OCI-LY7 (cell line): ENCODE results near the gene C1orf198. TPM values are rescaled to one million over a fixed set of nuclear protein-coding genes. Genes with fewer than 3 reads are reported as not detected.

Source experiments
- BruUV-seq: library from RNA; stranded (reverse); fragments of 400-500 nt; replicated peaks from 2 replicates; lab custom pipeline; 2021; lab: Mats Ljungman, UMichigan
- CTCF ChIA-PET: fragments of 300-600 bp; sonication (Branson Sonifier 250); formaldehyde crosslinking; loops from one replicate; lab custom pipeline; 2022; ENCODE audit warnings: antibody characterized with exemption; ENCODE audit not compliant: unreplicated experiment; lab: Charles Lee
- POLR2A ChIA-PET: fragments of 300-600 bp; sonication (Branson Sonifier 250); formaldehyde crosslinking; loops from one replicate; lab custom pipeline; 2022; ENCODE audit warnings: antibody characterized with exemption; lab: Charles Lee
- DNase-seq: peaks from one replicate; pipeline ENCODE4 v3.0.0-alpha.2; 2015; ENCODE audit warnings: low spot score
- H2AFZ ChIP-seq: fragments of 200-600 bp; sonication (generic), shearing (Covaris generic); 2 replicates; pipeline ENCODE4 v1.6.1; 2014; ENCODE audit warnings: mild to moderate bottlenecking, antibody characterized with exemption, low read length, moderate library complexity
- H3K27ac ChIP-seq: fragments of 200-600 bp; sonication (generic); 2 replicates; pipeline ENCODE4 v1.5.1; 2014; ENCODE audit warnings: mixed run types, low read depth, mild to moderate bottlenecking, moderate library complexity, low read length, inconsistent platforms; ENCODE audit not compliant: poor library complexity, severe bottlenecking
- H3K36me3 ChIP-seq: fragments of 200-600 bp; sonication (generic); 2 replicates; pipeline ENCODE4 v1.6.1; 2014; ENCODE audit warnings: mild to moderate bottlenecking, antibody characterized with exemption, low read length, moderate library complexity, mixed read lengths; ENCODE audit not compliant: insufficient read depth
- H3K4me1 ChIP-seq: fragments of 200-600 bp; sonication (generic); 2 replicates; pipeline ENCODE4 v1.5.1; 2014; ENCODE audit warnings: mild to moderate bottlenecking, low read length; ENCODE audit not compliant: insufficient read depth, poor library complexity, severe bottlenecking
- H3K4me2 ChIP-seq: fragments of 200-600 bp; sonication (generic); 2 replicates; pipeline ENCODE4 v1.6.1; 2014; ENCODE audit warnings: mild to moderate bottlenecking, low read length
- H3K4me3 ChIP-seq: fragments of 200-600 bp; sonication (generic); 2 replicates; pipeline ENCODE4 v1.5.1; 2014; ENCODE audit warnings: mild to moderate bottlenecking, low read depth, low read length; ENCODE audit not compliant: poor library complexity, severe bottlenecking
- H3K79me2 ChIP-seq: fragments of 200-600 bp; sonication (generic); 2 replicates; pipeline ENCODE4 v1.6.1; 2016; ENCODE audit warnings: low read depth, mild to moderate bottlenecking, low read length, moderate library complexity, mixed read lengths; ENCODE audit not compliant: insufficient read depth
- H3K9me2 ChIP-seq: fragments of 200-600 bp; sonication (generic); 2 replicates; pipeline ENCODE4 v1.6.1; 2016; ENCODE audit warnings: mild to moderate bottlenecking, low read length, mixed read lengths; ENCODE audit not compliant: insufficient read depth
- H3K9me3 ChIP-seq: fragments of 200-600 bp; sonication (generic); 2 replicates; pipeline ENCODE4 v1.6.1; 2014; ENCODE audit warnings: mild to moderate bottlenecking, mixed run types, low read length, mixed read lengths
- H4K20me1 ChIP-seq: fragments of 200-600 bp; sonication (generic); 2 replicates; pipeline ENCODE4 v1.6.1; 2014; ENCODE audit warnings: mild to moderate bottlenecking, antibody characterized with exemption, low read length, moderate library complexity, mixed read lengths; ENCODE audit not compliant: insufficient read depth
- CTCF ChIP-seq: fragments of 200-600 bp; sonication (generic); conservative IDR thresholded peaks from 2 replicates; pipeline ENCODE4 v1.5.1; 2014; ENCODE audit warnings: mild to moderate bottlenecking, antibody characterized with exemption, low read length, moderate library complexity, mixed read lengths
- EZH2phosphoT487 ChIP-seq: fragments of 200-600 bp; sonication (generic); IDR thresholded peaks from 2 replicates; pipeline ENCODE4 v1.6.1; 2018; ENCODE audit warnings: low read depth, borderline replicate concordance, mild to moderate bottlenecking, mixed run types, antibody characterized with exemption, low read length, moderate library complexity, mixed read lengths
- intact Hi-C: fragments of 100-400 bp; cut with micrococcal nuclease; formaldehyde crosslinking; loops from one replicate; pipeline ENCODE4 v1.10.0; 2022; ENCODE audit not compliant: unreplicated experiment
- total RNA-seq, 2 experiments: library from RNA; depleted of rRNA in 1 of 2; stranded (reverse); fragments of >200 nt in 1 of 2; shearing (Covaris generic) in 1 of 2; gene quantifications; 2 replicates each; pipeline ENCODE4 v1.2.3, GENCODE V29; 2014 to 2022

C1orf198 gene
- total RNA-seq, 2 experiments from 2014 or later, result 5.7 to 6.5 TPM

- peak overlapping the region; percentile 84 for H3K4me3 ChIP-seq
- BruUV-seq, result TSS peak; percentile 56
- intact Hi-C loops, result loop anchor here (2.0 to 5.0 kb wide), 3 partner anchors 111 to 343 kb away; partner anchors contain the start of genes ARV1, COG2 and TTC13
- no peaks in the 10 kb centered on the region for H4K20me1 ChIP-seq
- no peaks in the 10 kb centered on the region for H3K36me3 ChIP-seq
- no peaks in the 10 kb centered on the region for H3K9me2 ChIP-seq
- H3K4me1 ChIP-seq, result peaks cover 21% of the 10 kb centered on the region
- no peaks in the 10 kb centered on the region for H3K9me3 ChIP-seq
- no peaks in the 10 kb centered on the region for H3K79me2 ChIP-seq
- H3K27ac ChIP-seq, result no peak overlapping the region
- POLR2A ChIA-PET, result interaction anchor here (0.5 to 1.7 kb wide), 5 partner anchors 9 to 1575 kb away, joined by 3 to 6 read pairs (median 3); no protein-coding TSS in a partner anchor
- TF ChIP-seq CTCF, result no peak; the same call in 1 of the 2 replicates
- TF ChIP-seq EZH2phosphoT487, result no peak
- peak overlapping the region; percentile 98 for H3K4me2 ChIP-seq
- DNase-seq, result peak; percentile 22
- H2AFZ ChIP-seq, result peak overlapping the region; percentile 92
- CTCF ChIA-PET, result no interaction called here
These were observed 1.0 kb downstream of the C1orf198 start for GRCh38 chr1:230867101-230867902.

GRCh38 chr1:230866171-230867070 lies 1.9 kb downstream of the C1orf198 start:
- H3K36me3 ChIP-seq, result no peaks in the 10 kb centered on the region
- H4K20me1 ChIP-seq, result no peaks in the 10 kb centered on the region
- H3K27ac ChIP-seq, result no peak overlapping the region
- BruUV-seq, result no TSS peak
- no peak overlapping the region for H2AFZ ChIP-seq
- DNase-seq, result no peak
- peak overlapping the region; percentile 98 for H3K4me2 ChIP-seq
- H3K9me2 ChIP-seq, result no peaks in the 10 kb centered on the region
- no peak overlapping the region for H3K4me3 ChIP-seq
- no peaks in the 10 kb centered on the region for H3K9me3 ChIP-seq
- H3K79me2 ChIP-seq, result no peaks in the 10 kb centered on the region
- ChIA-PET POLR2A (interaction anchor here (0.5 to 1.7 kb wide), 4 partner anchors 10 to 1831 kb away, joined by 3 to 6 read pairs (median 4); no protein-coding TSS in a partner anchor), CTCF (no interaction called here)
- intact Hi-C loops, result loop anchor here (2.0 to 5.0 kb wide), 3 partner anchors 112 to 344 kb away; partner anchors contain the start of genes ARV1, COG2 and TTC13
- peaks cover 21% of the 10 kb centered on the region for H3K4me1 ChIP-seq
- TF ChIP-seq EZH2phosphoT487 (no peak), CTCF (no peak)
